ENCODE results near the gene SEPTIN6. TPM values are rescaled to one million over a fixed set of nuclear protein-coding genes. Genes with fewer than 3 reads are reported as not detected.

SEPTIN6 gene
- total RNA-seq, 1 experiment from 2014 or later: 7.7 TPM

DNA sequence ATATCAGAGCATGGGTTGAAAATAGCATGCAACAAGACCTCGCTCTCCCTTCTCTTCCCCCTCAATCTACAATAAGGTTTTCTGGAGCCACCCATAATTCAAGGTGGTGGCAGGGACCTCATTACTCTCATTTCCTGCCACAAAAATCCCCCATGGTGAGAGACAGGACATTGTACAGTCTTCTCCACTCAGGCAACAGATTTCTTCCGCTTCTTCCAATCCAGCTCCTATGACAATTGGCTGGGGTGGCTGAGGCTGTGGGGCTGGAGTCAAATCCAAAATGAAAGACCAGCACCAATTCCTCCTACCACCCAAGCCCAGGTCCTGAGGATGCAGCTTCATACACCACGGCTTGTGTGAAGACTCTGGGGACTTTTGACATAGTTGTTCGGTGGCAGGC lies 46.5 kb downstream of the SEPTIN6 start:
- no peaks in the 10 kb centered on the region for H3K9me3 Mint-ChIP-seq (ENCODE audit: low read depth, unreplicated experiment)
- H3K27me3 Mint-ChIP-seq (ENCODE audit: unreplicated experiment): peaks cover 13% of the 10 kb centered on the region
- H3K4me1 Mint-ChIP-seq (ENCODE audit: low read depth, unreplicated experiment): no peaks in the 10 kb centered on the region
- no peak overlapping the region for H3K4me3 Mint-ChIP-seq (ENCODE audit: low read depth, unreplicated experiment)
- no peak overlapping the region for H3K27ac Mint-ChIP-seq (ENCODE audit: unreplicated experiment)
- TF ChIP-seq, protein P1, sequence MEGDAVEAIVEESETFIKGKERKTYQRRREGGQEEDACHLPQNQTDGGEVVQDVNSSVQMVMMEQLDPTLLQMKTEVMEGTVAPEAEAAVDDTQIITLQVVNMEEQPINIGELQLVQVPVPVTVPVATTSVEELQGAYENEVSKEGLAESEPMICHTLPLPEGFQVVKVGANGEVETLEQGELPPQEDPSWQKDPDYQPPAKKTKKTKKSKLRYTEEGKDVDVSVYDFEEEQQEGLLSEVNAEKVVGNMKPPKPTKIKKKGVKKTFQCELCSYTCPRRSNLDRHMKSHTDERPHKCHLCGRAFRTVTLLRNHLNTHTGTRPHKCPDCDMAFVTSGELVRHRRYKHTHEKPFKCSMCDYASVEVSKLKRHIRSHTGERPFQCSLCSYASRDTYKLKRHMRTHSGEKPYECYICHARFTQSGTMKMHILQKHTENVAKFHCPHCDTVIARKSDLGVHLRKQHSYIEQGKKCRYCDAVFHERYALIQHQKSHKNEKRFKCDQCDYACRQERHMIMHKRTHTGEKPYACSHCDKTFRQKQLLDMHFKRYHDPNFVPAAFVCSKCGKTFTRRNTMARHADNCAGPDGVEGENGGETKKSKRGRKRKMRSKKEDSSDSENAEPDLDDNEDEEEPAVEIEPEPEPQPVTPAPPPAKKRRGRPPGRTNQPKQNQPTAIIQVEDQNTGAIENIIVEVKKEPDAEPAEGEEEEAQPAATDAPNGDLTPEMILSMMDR (IDR thresholded peaks at IDR 0.05; ENCODE audit: unreplicated experiment): no peak
- no peak for DNase-seq
- BruUV-seq (replicated peaks): no TSS peak
- CTCF ChIA-PET: no interaction called here
- no peaks in the 10 kb centered on the region for H3K36me3 Mint-ChIP-seq (ENCODE audit: insufficient read depth, unreplicated experiment)
- intact Hi-C loops (cut with micrococcal nuclease; ENCODE audit: unreplicated experiment): no loop called here

DNA sequence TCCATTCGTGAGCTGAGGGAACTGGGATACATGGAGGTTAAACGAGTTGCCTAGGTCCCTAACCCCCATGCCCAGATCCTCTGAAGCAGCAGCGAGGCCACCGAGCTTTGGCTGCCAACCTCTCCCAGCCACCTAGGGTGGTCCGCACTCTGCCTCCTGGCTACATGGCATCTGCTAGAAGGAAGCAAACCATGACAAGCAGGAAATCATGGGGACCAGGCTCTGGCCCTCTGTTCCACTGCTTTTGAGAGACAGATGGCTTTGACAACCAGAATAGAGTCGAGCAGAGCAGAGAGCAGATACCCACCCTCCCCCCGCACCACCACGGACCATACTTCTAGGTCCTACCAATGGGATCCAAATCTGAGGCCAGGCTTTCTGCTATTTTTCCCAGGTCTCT lies 49.3 kb downstream of the SEPTIN6 start:
- intact Hi-C loops (cut with micrococcal nuclease; ENCODE audit: unreplicated experiment): no loop called here

More for the DNA sequence above, 49.3 kb downstream of the SEPTIN6 start:
- TF ChIP-seq, protein P1 (IDR thresholded peaks at IDR 0.05; ENCODE audit: unreplicated experiment): no peak
- no peaks in the 10 kb centered on the region for H3K36me3 Mint-ChIP-seq (ENCODE audit: insufficient read depth, unreplicated experiment)
- no TSS peak for BruUV-seq (replicated peaks)
- CTCF ChIA-PET: no interaction called here
- H3K27me3 Mint-ChIP-seq (ENCODE audit: unreplicated experiment): peaks cover 13% of the 10 kb centered on the region
- H3K4me1 Mint-ChIP-seq (ENCODE audit: low read depth, unreplicated experiment): no peaks in the 10 kb centered on the region
- no peak overlapping the region for H3K27ac Mint-ChIP-seq (ENCODE audit: unreplicated experiment)
- H3K9me3 Mint-ChIP-seq (ENCODE audit: low read depth, unreplicated experiment): no peaks in the 10 kb centered on the region
- H3K4me3 Mint-ChIP-seq (ENCODE audit: low read depth, unreplicated experiment): no peak overlapping the region
- DNase-seq: no peak

Small RNA genes lying within 50 kb of the gene (microRNA-seq; reads per million reads assigned to microRNA genes)
- gene MIR766: 9.5 reads per million, percentile 31 among the genes with 10 or more reads in this experiment

Other genes with a start within 250 kb of the SEPTIN6 start
- gene SLC25A5, start 224.7 kb downstream of the SEPTIN6 start, total RNA-seq (2022): 396 and 416 TPM in 2 replicates
- 30.4 and 36.8 TPM in 2 replicates for gene STEEP1, start 127.8 kb downstream of the SEPTIN6 start, total RNA-seq (2022)
- 64.2 and 65.0 TPM in 2 replicates for gene UBE2A, start 118.6 kb downstream of the SEPTIN6 start, total RNA-seq (2022)
- 17.8 and 18.0 TPM in 2 replicates for gene NKRF, start 86.7 kb downstream of the SEPTIN6 start, total RNA-seq (2022)
- not detected in 2 replicates for gene SOWAHD, start 65.4 kb upstream of the SEPTIN6 start, total RNA-seq (2022)
- 1,689 and 1,778 TPM in 2 replicates for gene RPL39, start 98.5 kb upstream of the SEPTIN6 start, total RNA-seq (2022)
- gene UPF3B, start 159.8 kb upstream of the SEPTIN6 start, total RNA-seq (2022): 15.6 and 17.2 TPM in 2 replicates
- 16.9 and 18.3 TPM in 2 replicates for gene RNF113A, start 178.6 kb upstream of the SEPTIN6 start, total RNA-seq (2022)
- gene NDUFA1, start 178.7 kb upstream of the SEPTIN6 start, total RNA-seq (2022): 77.5 and 79.6 TPM in 2 replicates
- gene AKAP14, start 202.7 kb upstream of the SEPTIN6 start, total RNA-seq (2022): not detected in 2 replicates

Data from Calu3 (cell line).